22Rv1 (cell line): ENCODE measurements around the gene MED12L.
A peak's percentile ranks its signal among the peaks of the same experiment; 100 is the strongest.
"Not testable (repeated sequence)": the region's sequence is repeated elsewhere in the genome, so short reads cannot be mapped to it uniquely, and the experiment has no call there.

Experiments used
- H3K27ac ChIP-seq: fragments of 450-650 bp; 2 replicates; pipeline ENCODE4 v1.5.1; 2017
- ZFX ChIP-seq: fragments of 450-650 bp; IDR thresholded peaks from 2 replicates; pipeline ENCODE4 v1.6.1; 2017; ENCODE audit warnings: antibody characterized with exemption, borderline replicate concordance
- TF ChIP-seq, protein P1 (sequence below): fragments of 450-650 bp; IDR thresholded peaks from 2 replicates; pipeline ENCODE4 v1.5.1; 2017; ENCODE audit warnings: mild to moderate bottlenecking

MED12L gene

GRCh38 chr3:151052756-151053155 lies 32.7 kb upstream of the MED12L start:
- H3K27ac ChIP-seq, result no peak overlapping the region
- TF ChIP-seq ZFX, result no peak
- TF ChIP-seq, protein P1, sequence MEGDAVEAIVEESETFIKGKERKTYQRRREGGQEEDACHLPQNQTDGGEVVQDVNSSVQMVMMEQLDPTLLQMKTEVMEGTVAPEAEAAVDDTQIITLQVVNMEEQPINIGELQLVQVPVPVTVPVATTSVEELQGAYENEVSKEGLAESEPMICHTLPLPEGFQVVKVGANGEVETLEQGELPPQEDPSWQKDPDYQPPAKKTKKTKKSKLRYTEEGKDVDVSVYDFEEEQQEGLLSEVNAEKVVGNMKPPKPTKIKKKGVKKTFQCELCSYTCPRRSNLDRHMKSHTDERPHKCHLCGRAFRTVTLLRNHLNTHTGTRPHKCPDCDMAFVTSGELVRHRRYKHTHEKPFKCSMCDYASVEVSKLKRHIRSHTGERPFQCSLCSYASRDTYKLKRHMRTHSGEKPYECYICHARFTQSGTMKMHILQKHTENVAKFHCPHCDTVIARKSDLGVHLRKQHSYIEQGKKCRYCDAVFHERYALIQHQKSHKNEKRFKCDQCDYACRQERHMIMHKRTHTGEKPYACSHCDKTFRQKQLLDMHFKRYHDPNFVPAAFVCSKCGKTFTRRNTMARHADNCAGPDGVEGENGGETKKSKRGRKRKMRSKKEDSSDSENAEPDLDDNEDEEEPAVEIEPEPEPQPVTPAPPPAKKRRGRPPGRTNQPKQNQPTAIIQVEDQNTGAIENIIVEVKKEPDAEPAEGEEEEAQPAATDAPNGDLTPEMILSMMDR, result no peak

- TF ChIP-seq ZFX, result no peak
- TF ChIP-seq, protein P1, result no peak
- no peak overlapping the region for H3K27ac ChIP-seq
Observed at GRCh38 chr3:151058740-151059139, 26.7 kb upstream of the MED12L start.

DNA sequence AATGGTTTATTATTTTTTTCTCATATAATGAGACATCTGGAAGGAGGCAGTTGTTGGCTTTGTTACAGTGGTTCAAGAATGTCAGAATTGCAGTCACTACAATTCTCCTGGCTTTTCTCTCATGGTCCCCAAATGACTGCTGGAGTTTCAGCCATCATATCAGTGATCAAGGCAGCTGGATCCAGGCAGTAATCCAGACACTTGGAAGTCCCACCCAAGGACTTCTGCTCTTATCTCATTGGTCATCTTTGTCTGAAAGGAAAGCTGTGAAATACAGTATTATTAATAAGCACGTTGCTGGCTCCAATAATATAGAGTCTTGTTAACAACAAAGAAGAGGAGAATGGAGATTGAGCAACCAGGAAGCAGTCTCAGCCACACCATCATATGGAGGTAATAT lies 22.9 kb upstream of the MED12L start:
- TF ChIP-seq ZFX, result no peak
- TF ChIP-seq, protein P1, result no peak
- H3K27ac ChIP-seq, result no peak overlapping the region

- TF ChIP-seq, protein P1, result peak; percentile 71
- TF ChIP-seq ZFX, result no peak
- H3K27ac ChIP-seq, result no peak overlapping the region
Observed at GRCh38 chr3:151067158-151067557, 18.3 kb upstream of the MED12L start.

- not testable (repeated sequence) for H3K27ac ChIP-seq
Observed at GRCh38 chr3:151072842-151073241, 12.6 kb upstream of the MED12L start.

DNA sequence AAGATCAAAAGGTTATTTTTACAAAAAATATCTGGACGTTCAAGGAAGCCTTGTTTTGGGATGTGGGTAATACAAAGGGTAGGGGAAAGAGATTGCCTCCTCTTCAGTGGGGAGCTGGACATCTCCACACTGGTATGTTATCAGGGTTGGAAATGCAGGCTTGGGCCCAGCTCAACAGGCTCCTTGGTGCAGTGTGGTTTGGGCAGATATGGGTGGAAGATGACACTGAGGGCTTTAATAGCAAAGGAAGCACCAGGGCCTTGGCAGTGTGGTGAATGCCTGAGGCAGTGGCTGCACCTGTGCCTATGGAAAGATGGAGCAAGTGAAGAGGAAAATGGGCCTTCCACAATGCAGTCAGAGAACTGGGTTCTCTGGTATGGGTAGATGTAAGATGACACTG lies 11.2 kb upstream of the MED12L start:
- H3K27ac ChIP-seq, result no peak overlapping the region
- no peak for TF ChIP-seq ZFX

GRCh38 chr3:151075869-151076562 lies 9.4 kb upstream of the MED12L start:
- TF ChIP-seq ZFX, result no peak
- TF ChIP-seq, protein P1, result no peak
- no peak overlapping the region for H3K27ac ChIP-seq

DNA sequence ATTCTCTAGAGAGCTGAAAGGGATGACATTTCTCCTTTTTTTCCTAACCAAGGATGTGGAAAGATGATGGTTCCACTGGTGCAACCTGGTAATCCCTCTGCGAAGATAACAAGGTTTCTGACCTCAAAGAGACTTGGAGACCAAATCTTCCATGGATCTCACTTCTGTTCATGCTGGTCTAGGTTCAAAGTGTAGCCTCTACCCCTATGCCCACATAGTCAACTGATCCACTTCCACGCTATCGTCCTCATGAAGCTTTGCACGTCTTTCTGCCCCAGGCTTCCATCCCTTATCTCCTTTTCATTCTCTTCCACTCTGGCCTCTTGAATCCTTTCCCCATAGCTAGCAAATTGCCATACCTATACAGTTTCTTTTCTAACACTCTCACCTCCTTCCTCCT lies 8.8 kb upstream of the MED12L start:
- TF ChIP-seq, protein P1, result no peak
- TF ChIP-seq ZFX, result no peak
- H3K27ac ChIP-seq, result no peak overlapping the region

GRCh38 chr3:151081082-151081481 lies 4.4 kb upstream of the MED12L start:
- not testable (repeated sequence) for H3K27ac ChIP-seq
